Stimulated activated CD4-positive, alpha-beta T cell treated with anti-CD3 and anti-CD28 coated beads, Interleukin-1b, Interleukin-23, amount 100 ng/mL, for 24 hours (primary cell): Measurements from ENCODE around the gene PTPRM.

Source experiments
- DNase-seq, 4 experiments: peaks; one replicate each; pipeline ENCODE4 v3.0.0-alpha.2; 2020; ENCODE audit warnings: low read depth in 4 of 4, low spot score in 1 of 4

The PTPRM gene

DNA sequence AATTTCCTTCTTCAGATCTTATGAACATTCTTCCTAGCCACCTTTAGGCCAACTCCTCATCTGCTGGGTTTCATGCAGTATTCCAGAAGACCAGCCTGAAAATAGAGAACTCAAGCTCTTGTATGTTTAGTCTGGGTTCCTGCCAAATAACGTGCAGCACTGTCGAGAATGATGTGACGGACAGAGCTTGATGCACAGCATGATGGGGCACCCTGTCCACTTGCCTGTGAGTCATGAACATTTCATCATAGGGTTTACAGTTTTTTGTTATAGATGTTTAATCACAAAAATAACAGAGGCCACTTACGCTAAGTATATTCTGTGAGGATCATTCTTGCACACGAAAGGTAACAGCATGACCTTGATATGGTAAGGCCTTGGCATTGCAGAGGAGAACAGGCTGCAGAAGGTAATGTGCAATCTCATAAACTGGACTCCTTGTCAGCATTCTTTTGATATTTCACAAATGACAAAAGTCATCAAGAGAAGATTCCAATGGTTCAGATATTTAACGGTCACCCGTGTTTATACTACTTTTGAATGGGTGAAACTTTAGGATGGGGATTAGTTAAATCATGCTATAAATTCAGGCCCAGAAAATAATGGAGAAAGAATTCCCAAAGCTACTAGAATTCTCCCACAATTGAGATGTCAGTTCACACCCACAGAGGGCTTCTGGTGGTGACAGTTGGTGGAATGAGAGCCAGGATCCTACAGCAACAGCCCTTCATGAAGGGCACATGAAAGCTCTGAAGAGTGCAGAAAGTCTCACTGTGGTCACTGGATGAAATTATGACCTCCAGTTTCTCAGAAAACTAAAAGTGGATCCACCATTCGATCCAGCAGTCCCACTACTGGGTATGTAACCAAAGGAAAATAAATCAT lies 646.0 kb downstream of the PTPRM start:
- DNase-seq: no peak

DNA sequence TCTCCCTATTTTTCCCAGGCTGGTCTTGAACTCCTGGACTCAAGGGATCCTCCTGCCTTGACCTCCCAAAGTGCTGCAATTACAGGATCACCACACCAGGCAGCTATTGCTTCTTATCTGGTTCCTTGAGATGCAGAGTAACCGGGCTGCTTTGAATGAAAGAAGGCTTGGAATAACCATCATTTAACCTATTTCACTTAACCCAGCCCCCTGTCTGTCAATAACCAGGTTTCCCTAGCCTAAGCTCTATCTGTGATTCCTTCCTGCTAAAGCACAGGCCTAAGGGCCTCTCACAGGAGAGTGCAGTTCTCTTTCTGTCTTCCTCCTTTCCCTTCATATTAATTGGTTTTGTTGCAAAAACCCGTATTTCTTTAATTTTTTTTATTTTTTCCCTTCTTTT lies 648.6 kb downstream of the PTPRM start:
- DNase-seq: no peak

DNA sequence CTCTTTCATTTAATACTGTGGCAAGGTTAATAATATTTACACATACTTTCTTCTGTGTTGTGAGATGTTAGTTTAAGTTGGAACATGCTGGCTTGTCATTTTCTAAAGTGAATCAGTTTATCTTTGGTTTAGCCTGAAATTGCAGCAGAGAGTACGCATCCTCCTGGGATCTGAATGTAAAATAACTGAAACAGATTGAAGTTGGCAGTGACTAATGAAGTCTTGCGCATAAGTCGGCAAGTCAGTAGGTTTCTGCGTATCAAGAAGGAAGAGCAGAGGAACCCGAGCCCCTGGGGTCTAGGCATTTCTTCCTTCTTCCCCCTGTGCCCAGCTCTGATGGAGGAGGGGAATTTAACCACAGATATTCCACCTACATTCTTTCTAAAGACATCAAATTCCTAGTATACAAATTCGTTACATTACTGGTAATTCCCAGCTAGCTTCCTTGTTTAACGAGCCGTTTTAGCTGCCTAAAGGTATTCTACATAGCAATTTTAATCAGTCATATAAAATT lies 650.0 kb downstream of the PTPRM start:
- DNase-seq: no peak

DNA sequence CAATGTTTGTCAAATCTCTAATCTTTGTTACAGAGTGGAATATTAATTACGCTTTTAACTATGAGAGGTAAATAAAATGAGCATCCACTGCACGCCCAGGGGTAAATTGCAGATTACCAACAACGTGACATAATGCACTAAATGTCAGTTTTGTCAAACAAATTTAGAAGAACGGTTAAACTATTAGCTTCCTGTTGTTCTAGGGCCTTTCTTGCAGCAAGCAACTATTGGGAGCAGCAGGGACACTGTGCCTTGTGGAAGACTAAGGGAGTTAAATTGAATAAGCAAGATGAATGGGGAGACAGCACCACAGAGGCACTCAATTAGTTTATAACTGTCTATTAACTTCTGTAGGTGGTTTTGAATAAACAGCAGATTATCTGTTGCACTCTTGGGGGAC lies 651.1 kb downstream of the PTPRM start:
- no peak for DNase-seq

DNA sequence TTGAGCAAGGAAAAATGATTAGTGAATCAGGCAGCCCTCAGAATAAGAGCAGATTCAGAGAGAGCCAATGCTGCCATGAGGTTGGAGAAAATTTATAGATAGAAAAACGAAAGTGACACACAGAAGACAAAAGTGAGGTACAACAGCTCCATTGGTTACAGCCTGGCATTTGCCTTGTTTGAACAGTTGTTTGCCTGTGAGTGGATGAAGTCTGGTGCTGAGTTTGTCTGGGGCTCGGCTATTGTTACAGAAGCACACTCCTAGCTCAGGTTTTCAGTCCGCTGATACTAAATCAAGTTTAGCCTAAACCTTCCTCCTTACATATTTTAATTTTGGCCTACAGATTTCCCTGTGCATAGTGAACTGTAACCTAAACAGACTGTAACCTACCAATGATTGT lies 654.3 kb downstream of the PTPRM start:
- no peak for DNase-seq

DNA sequence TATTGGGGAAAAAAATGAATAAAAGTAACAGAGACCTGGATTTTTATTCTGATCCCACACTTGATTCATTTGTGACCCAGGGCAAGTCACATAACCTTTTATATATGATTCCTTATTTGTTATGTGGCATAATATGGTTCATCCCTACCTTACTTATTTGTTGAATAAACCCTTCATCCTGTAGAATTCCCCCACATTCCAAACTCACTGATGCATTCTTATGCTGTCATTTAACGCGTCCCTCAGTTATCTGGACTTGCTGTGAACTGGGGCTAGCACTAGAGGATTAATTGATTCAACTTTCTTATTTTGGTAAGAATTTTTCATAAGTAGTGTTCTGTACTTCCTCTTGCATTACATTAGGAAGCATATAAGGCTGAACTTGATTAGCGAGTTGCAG lies 657.5 kb downstream of the PTPRM start:
- no peak for DNase-seq

DNA sequence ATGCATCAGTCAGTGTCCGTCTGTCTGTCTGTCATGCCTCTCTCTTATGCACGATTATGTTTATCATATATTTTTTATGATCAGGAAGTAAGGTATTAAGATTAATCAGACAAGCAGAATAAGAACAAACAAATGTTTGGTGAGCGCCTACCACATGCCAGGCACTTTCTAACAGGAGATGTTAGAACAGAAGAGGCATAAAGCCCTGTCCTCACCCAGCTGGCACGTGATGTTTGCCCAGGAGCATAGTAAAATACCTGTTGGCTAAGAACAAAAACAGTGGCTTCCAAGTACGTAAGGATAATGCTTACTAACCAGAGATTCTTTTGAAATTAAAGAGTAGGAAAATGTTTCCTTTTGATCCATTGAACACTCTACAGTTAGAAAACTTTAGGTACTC lies 661.9 kb downstream of the PTPRM start:
- DNase-seq: no peak

DNA sequence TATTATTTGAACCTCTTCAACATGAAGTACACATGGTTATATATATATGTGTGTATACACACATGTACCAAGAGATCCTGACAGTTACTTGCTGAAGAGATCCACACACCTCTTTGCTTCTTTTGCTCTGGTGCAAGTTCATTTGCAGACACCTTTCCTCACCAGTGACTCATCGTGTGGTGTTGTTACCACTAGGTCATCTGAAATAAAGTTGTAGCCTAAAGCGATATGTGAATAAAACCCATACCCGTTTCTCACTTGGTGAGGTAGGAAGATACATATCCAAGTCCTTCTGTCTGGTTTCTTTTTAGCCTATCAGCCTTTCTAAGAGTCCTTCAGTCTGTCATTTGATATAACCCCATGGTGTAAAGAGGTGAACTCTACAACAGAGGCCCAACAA lies 662.7 kb downstream of the PTPRM start:
- no peak for DNase-seq

DNA sequence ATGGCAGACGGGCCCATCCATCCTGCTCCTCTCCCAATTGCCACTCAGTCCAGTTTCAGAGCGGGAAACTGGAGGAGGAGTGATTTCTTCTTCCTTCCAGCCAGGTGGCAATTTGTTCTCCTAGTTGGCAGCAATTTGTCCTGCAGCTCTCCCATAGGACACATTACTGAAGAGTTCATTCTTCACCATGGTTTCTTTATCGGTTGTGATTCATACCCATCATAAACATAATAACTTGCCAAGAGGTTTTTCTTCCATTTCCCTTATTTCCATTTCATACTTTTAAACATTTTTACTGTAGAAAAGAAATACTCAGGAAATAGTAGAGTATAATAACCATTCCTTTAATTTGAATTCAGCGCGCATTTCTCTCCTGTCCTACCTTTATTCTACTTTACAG lies 664.2 kb downstream of the PTPRM start:
- no peak for DNase-seq

DNA sequence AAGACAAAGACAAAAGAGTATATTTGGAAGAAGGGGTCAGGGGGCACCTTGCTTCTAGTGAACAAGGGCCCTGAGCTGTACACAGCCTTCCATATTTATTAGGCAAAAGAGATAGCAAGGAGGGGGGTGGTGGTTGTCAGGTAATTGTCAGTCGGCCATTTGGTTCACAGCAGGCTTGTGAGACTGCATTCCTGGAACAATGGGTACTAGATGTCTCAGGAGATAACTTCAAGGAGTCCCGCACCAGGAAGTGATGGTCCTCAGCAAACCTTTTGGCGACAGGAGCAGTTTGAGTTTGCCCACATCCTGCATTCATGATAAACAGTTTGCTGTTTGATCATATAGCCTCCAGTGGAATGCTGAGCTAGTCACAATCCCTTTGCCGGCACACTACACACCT lies 665.7 kb downstream of the PTPRM start:
- no peak for DNase-seq

DNA sequence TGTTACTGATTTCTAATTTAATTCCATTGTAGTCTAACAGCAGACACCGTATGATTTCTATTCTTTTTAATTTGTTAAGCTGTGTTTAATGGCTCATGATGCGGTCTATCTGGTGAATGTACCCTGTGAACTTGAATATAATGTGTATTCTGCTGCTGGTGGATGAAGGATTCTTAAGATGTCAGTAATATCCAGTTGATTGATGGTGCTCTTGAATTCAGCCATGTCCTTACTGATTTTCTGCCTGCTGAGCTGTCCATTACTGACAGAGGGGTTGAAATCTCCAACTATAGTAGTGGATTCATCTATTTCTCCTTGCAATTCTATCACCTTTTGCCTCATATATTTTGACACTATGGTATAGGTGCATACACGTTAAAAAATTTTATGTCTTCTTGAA lies 668.8 kb downstream of the PTPRM start:
- DNase-seq: no peak

DNA sequence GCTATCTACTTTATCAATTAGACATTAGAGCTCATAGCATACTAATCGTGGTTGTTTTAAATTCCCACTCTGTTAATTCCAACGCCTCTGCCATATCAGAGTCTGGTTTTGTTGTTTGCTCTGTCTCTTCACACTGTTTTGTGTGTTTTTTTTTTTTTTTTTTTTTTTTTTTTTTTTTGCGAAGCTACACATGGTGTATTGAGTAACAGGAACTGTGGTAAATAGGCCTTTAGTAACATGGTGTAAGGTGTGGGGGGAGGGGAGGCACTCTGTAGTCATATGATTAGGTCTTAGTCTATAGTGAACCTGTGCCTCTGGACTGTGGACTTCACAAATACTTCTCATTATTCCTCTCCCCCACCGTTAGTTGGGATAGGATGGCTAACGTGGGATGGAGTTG lies 671.4 kb downstream of the PTPRM start:
- no peak for DNase-seq

DNA sequence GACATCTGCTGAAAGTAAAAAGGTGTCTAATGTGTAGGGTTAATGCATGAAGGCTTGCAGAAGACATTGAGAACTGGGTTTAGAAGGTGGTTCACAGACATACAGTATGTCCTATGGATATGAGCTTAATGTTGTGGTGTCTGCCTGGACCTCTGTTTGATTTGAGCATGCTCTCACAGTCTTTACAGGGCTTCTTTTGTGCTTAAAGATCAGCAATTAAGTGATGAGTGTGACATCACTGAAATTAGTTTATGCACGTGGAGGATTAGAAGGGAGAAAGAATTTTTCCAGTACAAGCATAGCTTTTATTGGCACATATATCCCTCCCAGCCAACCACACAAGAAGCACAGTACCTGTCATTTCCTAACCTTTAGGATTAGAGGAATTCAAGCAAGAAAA lies 674.6 kb downstream of the PTPRM start:
- DNase-seq: no peak

DNA sequence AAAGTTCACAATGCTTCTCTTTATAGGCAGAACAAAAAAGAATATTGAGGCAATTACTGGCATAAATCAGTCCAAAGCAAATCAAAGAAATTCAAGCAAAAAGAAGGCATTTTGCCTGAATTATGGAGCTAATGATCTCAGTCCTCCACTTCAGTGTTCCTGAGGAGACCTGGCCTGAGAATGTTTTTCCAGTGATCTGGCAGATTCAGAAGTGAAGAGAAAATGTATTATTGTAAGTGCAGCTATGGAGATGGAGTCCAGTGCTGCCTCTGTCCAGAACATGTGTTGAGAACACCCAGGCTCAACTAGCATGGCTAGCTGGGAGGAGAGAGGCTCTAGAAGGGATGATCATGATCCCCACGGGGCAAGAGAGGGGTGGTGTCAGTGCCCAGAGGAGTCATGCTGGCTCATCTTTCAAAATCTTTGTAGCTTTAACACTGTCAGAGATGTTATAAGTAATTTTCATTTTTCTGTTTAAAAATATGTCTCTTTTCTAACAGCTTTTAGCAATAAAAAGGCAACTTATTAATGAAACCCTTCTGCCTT lies 675.1 kb downstream of the PTPRM start:
- no peak for DNase-seq

DNA sequence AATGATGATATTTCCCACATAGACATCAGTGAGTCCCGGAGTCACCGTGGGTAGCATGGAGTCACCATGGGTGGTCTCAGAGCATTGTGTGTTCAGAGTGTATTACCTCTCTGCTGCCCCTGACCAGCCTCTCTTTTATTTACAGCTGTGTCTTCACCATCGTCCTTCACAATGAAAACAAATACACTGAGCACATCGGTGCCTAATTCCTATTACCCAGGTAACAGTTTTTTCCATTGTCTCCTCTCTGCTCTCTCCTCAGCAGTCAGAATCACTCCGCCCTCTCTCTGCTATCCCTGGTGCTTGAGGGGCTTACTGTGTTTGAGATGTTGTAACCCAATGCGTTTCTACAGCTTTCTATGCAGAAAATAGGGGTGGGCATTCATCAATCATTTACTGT lies 680.6 kb downstream of the PTPRM start:
- no peak for DNase-seq

DNA sequence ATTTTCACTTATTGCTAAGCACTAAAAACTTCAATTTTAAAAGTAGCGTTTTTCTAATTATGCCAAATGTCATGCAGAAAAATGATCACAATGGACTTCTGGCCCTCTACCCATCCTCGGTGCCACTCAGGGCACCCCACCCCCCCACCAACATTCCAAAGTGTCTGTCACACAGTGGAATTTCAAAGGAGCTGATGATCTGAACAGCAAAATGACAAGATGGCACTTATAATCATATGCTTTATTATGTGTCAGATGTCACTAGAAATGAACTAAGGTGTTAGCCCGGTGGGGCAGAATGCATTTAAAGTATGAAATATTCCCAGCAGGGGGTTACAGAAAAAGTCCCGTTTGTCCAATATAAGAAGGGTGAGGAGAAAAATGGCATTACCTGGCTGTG lies 681.5 kb downstream of the PTPRM start:
- DNase-seq: no peak

DNA sequence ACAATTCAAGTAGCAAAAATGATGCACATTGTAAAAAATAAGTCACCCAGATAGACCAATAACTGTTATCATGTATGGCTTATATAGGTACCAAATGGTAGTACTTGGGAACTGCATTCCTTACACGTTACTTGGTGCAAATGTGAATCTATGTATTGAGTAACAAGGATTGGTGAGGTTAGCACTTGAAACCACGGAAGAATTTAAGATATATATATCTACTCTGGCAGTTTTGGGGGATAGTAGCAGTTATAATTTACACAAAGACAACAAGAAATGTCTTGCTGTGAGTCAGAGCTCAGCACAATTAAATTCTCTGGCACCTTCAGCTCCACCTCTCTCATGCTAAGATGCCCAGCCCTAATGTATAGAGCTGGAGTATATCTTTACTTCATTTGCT lies 682.7 kb downstream of the PTPRM start:
- DNase-seq: no peak

DNA sequence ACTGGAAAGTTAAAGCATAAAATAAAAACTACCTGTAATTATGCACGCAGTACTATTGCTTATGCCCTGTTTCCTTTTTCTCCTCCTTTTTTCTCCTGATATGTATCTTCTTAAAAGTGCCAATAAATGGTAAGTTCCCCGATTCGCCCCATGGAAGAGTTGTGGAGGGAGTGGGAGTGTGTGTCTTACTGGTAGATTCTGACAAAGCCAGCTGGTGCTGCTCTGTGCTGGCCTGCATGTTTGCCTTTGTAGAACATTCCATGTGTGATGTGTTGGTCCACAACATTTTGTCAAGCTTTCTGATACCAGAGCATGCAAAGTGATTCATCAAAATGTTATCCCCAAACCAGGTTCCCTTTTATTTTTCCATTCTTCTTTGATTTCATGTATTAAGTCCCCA lies 685.3 kb downstream of the PTPRM start:
- DNase-seq: no peak

DNA sequence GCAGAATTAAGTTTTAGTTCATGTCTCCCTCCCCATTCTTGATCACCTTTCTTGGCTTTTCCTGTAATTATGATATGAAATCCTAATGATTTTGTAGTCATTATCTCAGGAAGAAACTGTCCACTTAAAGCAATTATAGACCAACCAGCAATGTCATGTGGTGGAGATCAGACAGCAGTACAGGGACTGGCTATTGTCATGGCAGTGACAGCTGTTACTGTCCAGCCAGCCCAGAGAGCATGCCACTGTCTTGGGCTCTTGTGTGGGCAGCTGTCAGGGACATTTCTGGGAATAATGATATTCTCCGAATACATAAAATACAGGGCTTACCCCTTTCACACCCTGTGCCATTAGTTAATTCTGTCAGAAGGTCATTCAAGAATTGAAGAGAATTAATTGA lies 686.8 kb downstream of the PTPRM start:
- DNase-seq: no peak

DNA sequence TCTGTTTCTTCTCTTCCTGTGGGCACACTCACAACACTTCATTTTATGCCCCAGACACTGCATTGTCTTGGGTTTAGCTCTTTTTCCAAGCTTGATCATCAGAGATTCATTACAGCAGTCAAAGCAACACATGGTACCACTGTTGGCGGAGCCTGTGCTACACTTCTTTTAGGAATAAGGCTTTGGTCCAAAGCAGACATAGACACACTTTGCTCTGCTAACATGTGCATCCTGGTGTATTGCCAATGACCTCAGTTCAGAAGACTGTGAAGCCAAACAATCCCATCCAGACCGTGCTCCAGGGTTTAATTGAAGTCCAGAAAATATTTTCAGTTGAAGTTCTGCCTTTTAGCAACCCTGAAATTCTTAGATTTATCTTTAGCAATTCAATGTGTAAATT lies 687.5 kb downstream of the PTPRM start:
- DNase-seq: no peak

DNA sequence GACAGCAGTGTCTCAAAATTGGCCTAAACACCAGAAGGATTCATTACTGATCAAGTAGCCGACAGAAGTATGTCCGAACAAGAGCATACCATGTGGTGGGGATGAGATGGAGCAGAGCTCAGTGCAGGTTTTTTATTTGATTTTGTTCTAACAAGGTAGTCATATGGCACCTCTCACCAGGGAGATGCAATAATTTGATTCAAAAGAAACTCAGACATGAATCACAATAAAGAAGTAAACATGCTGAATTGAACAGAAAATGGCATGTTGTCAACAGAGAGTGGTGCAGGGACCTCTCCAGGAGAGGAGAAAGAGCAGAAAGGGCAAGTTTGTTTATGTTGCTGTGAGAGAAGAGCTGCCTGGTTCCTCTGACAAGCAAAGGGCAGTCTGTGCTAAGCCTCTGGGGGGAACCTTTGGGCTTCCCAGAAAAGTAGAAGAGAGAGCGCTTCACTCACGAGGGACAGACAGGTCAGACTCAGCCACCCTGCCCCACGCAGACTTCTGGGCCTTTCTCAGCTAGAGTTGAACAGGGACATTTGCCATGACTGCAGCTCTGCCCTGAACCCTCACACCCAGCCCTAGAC lies 690.8 kb downstream of the PTPRM start:
- DNase-seq: no peak

DNA sequence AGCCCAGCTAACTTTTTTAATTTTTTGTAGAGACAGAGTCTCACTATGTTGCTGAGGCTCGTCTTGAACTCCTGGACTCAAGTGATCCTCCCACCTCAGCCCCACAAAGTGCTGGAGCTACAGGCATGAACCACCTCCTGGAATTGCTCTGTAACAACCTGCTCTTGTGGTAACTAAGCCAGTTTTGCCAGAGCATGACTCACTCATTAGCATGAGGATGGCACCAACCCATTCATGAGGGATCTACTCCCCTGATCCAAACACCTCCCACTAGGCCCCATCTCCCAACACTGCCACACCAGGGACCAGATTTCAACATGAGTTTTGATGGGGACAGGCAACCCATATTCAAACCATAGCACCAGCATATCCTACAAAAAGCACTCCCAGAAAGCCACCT lies 693.2 kb downstream of the PTPRM start:
- DNase-seq: no peak

DNA sequence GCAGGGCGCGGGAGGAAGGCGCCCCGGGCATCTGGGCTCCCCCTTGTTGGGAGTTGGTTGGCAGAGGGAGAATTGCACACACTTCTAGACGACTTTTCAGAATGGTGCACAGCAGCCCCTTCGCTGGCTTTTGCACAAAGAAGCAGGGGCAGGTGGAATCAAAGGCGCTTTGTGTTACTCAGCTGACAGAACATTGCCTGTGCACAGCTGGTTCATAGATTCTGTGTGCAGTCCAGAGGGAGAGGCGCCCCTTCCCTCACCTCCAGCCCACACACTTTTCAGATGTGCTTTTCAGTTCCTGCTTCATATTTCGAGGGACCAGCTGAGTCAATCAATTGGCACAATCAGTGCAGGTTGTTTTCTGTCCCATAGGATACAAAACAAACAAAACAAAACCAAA lies 693.7 kb downstream of the PTPRM start:
- DNase-seq: no peak
